Esophagus squamous epithelium (tissue), 4 donors: ENCODE data around the gene SMTNL2.
"Not testable (repeated sequence)": the region's sequence is repeated elsewhere in the genome, so short reads cannot be mapped to it uniquely, and the experiment has no call there.

Experiments used
- CTCF ChIP-seq, 6 experiments: fragments of 450-650 bp in 4 of 6; fragments of 200-600 bp in 2 of 6; sonication (generic) in 2 of 6; IDR thresholded peaks; one replicate each; pipeline ENCODE4 v1.5.1; 2016 to 2019; ENCODE audit warnings: antibody characterized with exemption in 6 of 6, mild to moderate bottlenecking in 4 of 6, moderate library complexity in 4 of 6
- POLR2A ChIP-seq, 4 donors: fragments of 450-650 bp; IDR thresholded peaks; one replicate each; pipeline ENCODE4 v1.6.1; 2017; ENCODE audit warnings: antibody characterized with exemption in 4 of 4, mild to moderate bottlenecking in 4 of 4, moderate library complexity in 3 of 4

- not testable (repeated sequence) for TF ChIP-seq CTCF, POLR2A (IDR thresholded peaks at IDR 0.05)
Measured at GRCh38 chr17:4639301-4640059, 55.2 kb downstream of the SMTNL2 start.
